Panc1 (cell line): ENCODE results near the gene RNPS1. TPM values are rescaled to one million over a fixed set of nuclear protein-coding genes. Genes with fewer than 3 reads are reported as not detected.
A peak's percentile ranks its signal among the peaks of the same experiment; 100 is the strongest.
"Not testable (repeated sequence)": the region's sequence is repeated elsewhere in the genome, so short reads cannot be mapped to it uniquely, and the experiment has no call there.

Experiments used
- ATAC-seq: fragments of 200-7000 bp; cut with Tn5 transposase; 2 replicates; pipeline ENCODE4 v1.9.1; 2020; ENCODE audit warnings: mild to moderate bottlenecking, moderate library complexity
- BruUV-seq: library from RNA; stranded (reverse); fragments of 400-500 nt; replicated peaks from 2 replicates; lab custom pipeline; 2021; lab: Mats Ljungman, UMichigan
- CTCF ChIA-PET: fragments of 300-600 bp; sonication (Branson Sonifier 250); formaldehyde crosslinking; loops from one replicate; lab custom pipeline; 2022; ENCODE audit warnings: antibody characterized with exemption; lab: Charles Lee
- POLR2A ChIA-PET: fragments of 300-600 bp; sonication (Branson Sonifier 250); formaldehyde crosslinking; loops from one replicate; lab custom pipeline; 2022; ENCODE audit warnings: antibody characterized with exemption; lab: Charles Lee
- DNase-seq: peaks from one replicate; pipeline ENCODE4 v3.0.0-alpha.2; 2010; ENCODE audit warnings: low read depth, low spot score
- H3K27ac ChIP-seq: 2 replicates; pipeline ENCODE4 v1.5.1; 2011; ENCODE audit warnings: mild to moderate bottlenecking, low read length, inconsistent platforms
- H3K27me3 ChIP-seq: fragments of 200-500 bp; sonication (Bioruptor generic); 2 replicates; pipeline ENCODE4 v1.6.0; 2014; ENCODE audit warnings: low read length, inconsistent platforms; ENCODE audit not compliant: control insufficient read depth, insufficient read depth
- H3K36me3 ChIP-seq: fragments of 200-500 bp; sonication (Bioruptor generic); 2 replicates; pipeline ENCODE4 v1.5.1; 2014; ENCODE audit warnings: inconsistent platforms, mild to moderate bottlenecking, low read length, moderate library complexity; ENCODE audit not compliant: control insufficient read depth, insufficient read depth
- H3K4me1 ChIP-seq: 2 replicates; pipeline ENCODE4 v1.5.1; 2011; ENCODE audit warnings: inconsistent platforms, mild to moderate bottlenecking, low read length, moderate library complexity; ENCODE audit not compliant: control insufficient read depth, insufficient read depth
- H3K4me3 ChIP-seq, 2 experiments: 2 replicates each; pipeline ENCODE4 v1.5.1; 2011 to 2012; ENCODE audit warnings: low read depth in 2 of 2, low read length in 2 of 2, mild to moderate bottlenecking in 2 of 2, inconsistent platforms in 1 of 2, moderate library complexity in 1 of 2
- H3K9me3 ChIP-seq: fragments of 200-500 bp; sonication (Bioruptor generic); 2 replicates; pipeline ENCODE4 v1.5.1; 2014; ENCODE audit warnings: low read depth, mild to moderate bottlenecking, inconsistent platforms, low read length, moderate library complexity; ENCODE audit not compliant: control insufficient read depth, insufficient read depth
- CTCF ChIP-seq: fragments of 450-650 bp; IDR thresholded peaks from 2 replicates; pipeline ENCODE4 v1.5.1; 2017; ENCODE audit warnings: mild to moderate bottlenecking
- POLR2AphosphoS5 ChIP-seq: IDR thresholded peaks from 2 replicates; pipeline ENCODE4 v1.6.1; 2012; ENCODE audit warnings: mild to moderate bottlenecking, low read depth, low read length, moderate library complexity
- REST ChIP-seq, 2 experiments: IDR thresholded peaks; 2 replicates each; pipeline ENCODE4 v1.6.1; 2011 to 2012; ENCODE audit warnings: low read depth in 2 of 2, control low read depth in 1 of 2, low read length in 1 of 2, mild to moderate bottlenecking in 1 of 2, moderate library complexity in 1 of 2; ENCODE audit not compliant: insufficient read depth in 1 of 2
- SIN3A ChIP-seq: IDR thresholded peaks from 2 replicates; pipeline ENCODE4 v1.6.1; 2012; ENCODE audit warnings: low read depth, mild to moderate bottlenecking, low read length, moderate library complexity, borderline replicate concordance; ENCODE audit not compliant: insufficient read depth
- TCF7L2 ChIP-seq: IDR thresholded peaks from 2 replicates; pipeline ENCODE4 v1.6.1; 2011; ENCODE audit warnings: mild to moderate bottlenecking, low read depth, low read length, inconsistent platforms
- in situ Hi-C: cut with HindIII; loops from 2 replicates; pipeline ENCODE4 v1.10.0; 2016; ENCODE audit warnings: low sequenced_read_pairs, low pct_unique_long_range_greater_than_20kb
- intact Hi-C: fragments of 100-400 bp; cut with micrococcal nuclease; formaldehyde crosslinking; loops from one replicate; pipeline ENCODE4 v1.10.0; 2022; ENCODE audit not compliant: unreplicated experiment
- total RNA-seq: library from RNA; stranded (reverse); gene quantifications from one replicate; pipeline ENCODE4 v1.2.1, GENCODE V29; 2021; ENCODE audit not compliant: unreplicated experiment

Gene RNPS1
- total RNA-seq, 1 experiment from 2014 or later: 249 TPM

GRCh38 chr16:2270588-2271470 lies 2.9 kb upstream of the RNPS1 start:
- ATAC-seq (no peak), DNase-seq (no peak)
- no peak overlapping the region for H3K27ac ChIP-seq
- CTCF ChIA-PET: no interaction called here
- no TSS peak for BruUV-seq
- intact Hi-C loops (no loop called here), in situ Hi-C loops (no loop called here)
- POLR2A ChIA-PET: no interaction called here
- TF ChIP-seq CTCF (no peak), SIN3A (no peak), REST (IDR thresholded peaks at IDR 0.05; ENCODE audit: insufficient read depth in 1 of 2, low read depth in 2 of 2, low read length in 1 of 2) (no peak), POLR2AphosphoS5 (no peak), TCF7L2 (no peak)
- H3K4me3 ChIP-seq: no peak overlapping the region
- no peaks in the 10 kb centered on the region for H3K9me3 ChIP-seq
- H3K27me3 ChIP-seq: no peaks in the 10 kb centered on the region
- no peaks in the 10 kb centered on the region; the same call in none of the 2 replicates for H3K36me3 ChIP-seq
- H3K4me1 ChIP-seq: peaks cover 10% of the 10 kb centered on the region

GRCh38 chr16:2270070-2270462 lies 2.1 kb upstream of the RNPS1 start:
- Histone ChIP-seq H3K36me3 (no peaks in the 10 kb centered on the region; the same call in none of the 2 replicates), H3K4me3 (no peak overlapping the region), H3K27ac (no peak overlapping the region; the same call in 1 of the 2 replicates), H3K27me3 (no peaks in the 10 kb centered on the region), H3K9me3 (no peaks in the 10 kb centered on the region), H3K4me1 (peaks cover 16% of the 10 kb centered on the region)
- intact Hi-C loops (no loop called here), in situ Hi-C loops (no loop called here)
- CTCF ChIA-PET: no interaction called here
- no TSS peak for BruUV-seq
- ATAC-seq: no peak
- no peak for TF ChIP-seq TCF7L2
- no peak for DNase-seq
- POLR2A ChIA-PET: no interaction called here

GRCh38 chr16:2267505-2267912 lies 417 bp downstream of the RNPS1 start:
- H3K4me1 ChIP-seq: peaks cover 21% of the 10 kb centered on the region
- POLR2A ChIA-PET, in situ Hi-C loops, H3K27me3 ChIP-seq, H3K9me3 ChIP-seq, CTCF ChIA-PET, intact Hi-C loops, BruUV-seq, DNase-seq: not testable (repeated sequence)
- ATAC-seq: peak; percentile 84
- H3K4me3 ChIP-seq: peak overlapping the region; percentile 61 to 71
- peak; percentile 49; the same call in 1 of the 2 replicates for TF ChIP-seq SIN3A
- peak overlapping the region; percentile 94 for H3K27ac ChIP-seq
- H3K36me3 ChIP-seq: peaks cover 11% of the 10 kb centered on the region

- Histone ChIP-seq H3K27ac (peak overlapping the region; percentile 94), H3K4me3 (peak overlapping the region; percentile 61 to 71), H3K4me1 (peaks cover 21% of the 10 kb centered on the region), H3K36me3 (peaks cover 17% of the 10 kb centered on the region)
- in situ Hi-C loops, H3K9me3 ChIP-seq, CTCF ChIA-PET, intact Hi-C loops, POLR2A ChIA-PET, H3K27me3 ChIP-seq, DNase-seq, ATAC-seq, BruUV-seq: not testable (repeated sequence)
Observed at GRCh38 chr16:2266887-2267286, 1.0 kb downstream of the RNPS1 start.

GRCh38 chr16:2263026-2263425 lies 4.9 kb downstream of the RNPS1 start:
- H3K9me3 ChIP-seq, DNase-seq, intact Hi-C loops, H3K4me3 ChIP-seq, H3K27me3 ChIP-seq, H3K27ac ChIP-seq, in situ Hi-C loops, BruUV-seq, ATAC-seq: not testable (repeated sequence)
- ChIA-PET POLR2A (interaction anchor here (0.6 to 0.7 kb wide), 2 partner anchors 11 to 166 kb away, joined by 5 to 9 read pairs; partner anchors contain the start of gene CCNF), CTCF (interaction anchor here (0.6 kb wide), 1 partner anchor 9 kb away, joined by 3 read pairs; no protein-coding TSS in a partner anchor)
- H3K4me1 ChIP-seq: peaks cover 14% of the 10 kb centered on the region
- H3K36me3 ChIP-seq: peaks cover 31% of the 10 kb centered on the region
